DOHH2 (cell line): Measurements from ENCODE around the gene SPTSSA.
"Not testable (repeated sequence)": the region's sequence is repeated elsewhere in the genome, so short reads cannot be mapped to it uniquely, and the experiment has no call there.

Experiments used
- H3F3A ChIP-seq: fragments of 200-600 bp; sonication (generic), shearing (Covaris generic); 2 replicates; pipeline ENCODE4 v1.6.0; 2016; ENCODE audit warnings: antibody characterized with exemption, mild to moderate bottlenecking; ENCODE audit not compliant: control insufficient read depth, insufficient read depth
- H3K27ac ChIP-seq: fragments of 200-600 bp; sonication (generic); 2 replicates; pipeline ENCODE4 v1.5.1; 2014; ENCODE audit warnings: low read depth, mild to moderate bottlenecking, low read length, moderate library complexity
- H3K27me3 ChIP-seq: fragments of 200-600 bp; sonication (generic); 2 replicates; pipeline ENCODE4 v1.6.1; 2014; ENCODE audit warnings: mild to moderate bottlenecking, low read length, mixed read lengths; ENCODE audit not compliant: control insufficient read depth
- H3K36me3 ChIP-seq: fragments of 200-600 bp; sonication (generic); 2 replicates; pipeline ENCODE4 v1.6.1; 2014; ENCODE audit warnings: mild to moderate bottlenecking, low read length, moderate library complexity, mixed read lengths; ENCODE audit not compliant: control insufficient read depth
- H3K4me1 ChIP-seq: fragments of 200-600 bp; sonication (generic); 2 replicates; pipeline ENCODE4 v1.6.1; 2014; ENCODE audit warnings: mild to moderate bottlenecking, low read length, mixed read lengths; ENCODE audit not compliant: control insufficient read depth
- H3K4me2 ChIP-seq: fragments of 200-600 bp; sonication (generic); 2 replicates; pipeline ENCODE4 v1.6.0; 2014; ENCODE audit warnings: mild to moderate bottlenecking, low read length, moderate library complexity
- H3K4me3 ChIP-seq: fragments of 200-600 bp; sonication (generic); 2 replicates; pipeline ENCODE4 v1.5.1; 2014; ENCODE audit warnings: mild to moderate bottlenecking, low read length, mixed read lengths
- H3K79me2 ChIP-seq: fragments of 200-600 bp; sonication (generic); 2 replicates; pipeline ENCODE4 v1.6.1; 2014; ENCODE audit warnings: mild to moderate bottlenecking, low read length, mixed read lengths; ENCODE audit not compliant: control insufficient read depth
- H3K9me2 ChIP-seq: fragments of 200-600 bp; sonication (generic); replicated peaks from 2 replicates; pipeline ENCODE4 v1.6.1; 2014; ENCODE audit warnings: mild to moderate bottlenecking, low read length, mixed read lengths; ENCODE audit not compliant: control insufficient read depth
- H3K9me3 ChIP-seq: fragments of 200-600 bp; sonication (generic); 2 replicates; pipeline ENCODE4 v1.6.1; 2014; ENCODE audit warnings: antibody characterized with exemption, low read length, mixed read lengths; ENCODE audit not compliant: control insufficient read depth, insufficient read depth
- H4K20me1 ChIP-seq: fragments of 200-600 bp; sonication (generic); 2 replicates; pipeline ENCODE4 v1.6.0; 2014; ENCODE audit warnings: low read depth, mild to moderate bottlenecking, antibody characterized with exemption, low read length, moderate library complexity; ENCODE audit not compliant: control insufficient read depth, insufficient read depth
- EZH2phosphoT487 ChIP-seq: fragments of 200-600 bp; sonication (generic); IDR thresholded peaks from 2 replicates; pipeline ENCODE4 v1.6.1; 2017; ENCODE audit warnings: borderline replicate concordance, mild to moderate bottlenecking, antibody characterized with exemption, low read length, moderate library complexity, mixed read lengths
- TF ChIP-seq, protein P1 (sequence below): fragments of 200-600 bp; sonication (generic); IDR thresholded peaks from one replicate; pipeline ENCODE4 v1.5.1; 2014; ENCODE audit warnings: antibody characterized with exemption, mild to moderate bottlenecking, low read depth, low read length; ENCODE audit not compliant: poor library complexity, severe bottlenecking

The SPTSSA gene, protein sequence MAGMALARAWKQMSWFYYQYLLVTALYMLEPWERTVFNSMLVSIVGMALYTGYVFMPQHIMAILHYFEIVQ

GRCh38 chr14:34462132-34462893 is at the start of gene SPTSSA:
Gene SPTSSA (minus strand): TSS chr14:34462240. CDS start chr14:34462207, 33 bp downstream.
- Histone ChIP-seq H3K79me2 (peaks cover 47% of the 10 kb centered on the region), H3K27me3 (no peaks in the 10 kb centered on the region), H3K4me1 (peaks cover 31% of the 10 kb centered on the region), H3F3A (no peaks in the 10 kb centered on the region; the same call in 1 of the 2 replicates), H3K4me3 (peak within 1 kb of the TSS; percentile 76), H3K27ac (no peak within 1 kb of the TSS), H3K9me3 (no peaks in the 10 kb centered on the region), H3K9me2 (no peaks in the 10 kb centered on the region), H3K36me3 (peaks cover 3% of the 10 kb centered on the region), H4K20me1 (peaks cover 9% of the 10 kb centered on the region; the same call in 1 of the 2 replicates), H3K4me2 (peak within 1 kb of the TSS; percentile 82)
- TF ChIP-seq, protein P1, sequence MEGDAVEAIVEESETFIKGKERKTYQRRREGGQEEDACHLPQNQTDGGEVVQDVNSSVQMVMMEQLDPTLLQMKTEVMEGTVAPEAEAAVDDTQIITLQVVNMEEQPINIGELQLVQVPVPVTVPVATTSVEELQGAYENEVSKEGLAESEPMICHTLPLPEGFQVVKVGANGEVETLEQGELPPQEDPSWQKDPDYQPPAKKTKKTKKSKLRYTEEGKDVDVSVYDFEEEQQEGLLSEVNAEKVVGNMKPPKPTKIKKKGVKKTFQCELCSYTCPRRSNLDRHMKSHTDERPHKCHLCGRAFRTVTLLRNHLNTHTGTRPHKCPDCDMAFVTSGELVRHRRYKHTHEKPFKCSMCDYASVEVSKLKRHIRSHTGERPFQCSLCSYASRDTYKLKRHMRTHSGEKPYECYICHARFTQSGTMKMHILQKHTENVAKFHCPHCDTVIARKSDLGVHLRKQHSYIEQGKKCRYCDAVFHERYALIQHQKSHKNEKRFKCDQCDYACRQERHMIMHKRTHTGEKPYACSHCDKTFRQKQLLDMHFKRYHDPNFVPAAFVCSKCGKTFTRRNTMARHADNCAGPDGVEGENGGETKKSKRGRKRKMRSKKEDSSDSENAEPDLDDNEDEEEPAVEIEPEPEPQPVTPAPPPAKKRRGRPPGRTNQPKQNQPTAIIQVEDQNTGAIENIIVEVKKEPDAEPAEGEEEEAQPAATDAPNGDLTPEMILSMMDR, result no peak
- TF ChIP-seq EZH2phosphoT487, result no peak

DNA sequence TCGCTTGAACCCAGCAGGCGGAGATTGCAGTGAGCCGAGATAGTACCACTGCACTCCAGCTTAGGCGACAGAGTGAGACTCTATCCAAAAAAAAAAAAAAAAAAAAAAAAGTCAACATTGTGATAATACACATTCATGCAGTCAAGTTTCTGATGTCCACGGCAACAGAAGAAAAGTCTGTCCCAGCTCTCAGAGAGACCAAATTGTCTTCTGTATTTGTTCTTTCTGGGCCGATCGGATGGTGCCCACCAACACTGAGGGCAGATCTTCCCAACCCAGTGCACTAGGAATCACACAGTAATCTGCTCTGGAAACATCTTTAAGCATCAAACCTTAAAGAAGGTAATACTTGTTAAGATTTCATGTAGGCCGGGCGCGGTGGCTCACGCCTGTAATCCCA is 45.8 kb upstream of the SPTSSA start:
- Histone ChIP-seq H3K4me2 (no peak overlapping the region), H4K20me1 (no peaks in the 10 kb centered on the region), H3K9me2 (no peaks in the 10 kb centered on the region), H3K79me2 (no peaks in the 10 kb centered on the region), H3K27ac (no peak overlapping the region), H3K4me3 (no peak overlapping the region), H3K4me1 (no peaks in the 10 kb centered on the region), H3K9me3 (no peaks in the 10 kb centered on the region), H3F3A (no peaks in the 10 kb centered on the region), H3K27me3 (no peaks in the 10 kb centered on the region), H3K36me3 (no peaks in the 10 kb centered on the region)
- TF ChIP-seq EZH2phosphoT487, result no peak
- TF ChIP-seq, protein P1, result no peak

DNA sequence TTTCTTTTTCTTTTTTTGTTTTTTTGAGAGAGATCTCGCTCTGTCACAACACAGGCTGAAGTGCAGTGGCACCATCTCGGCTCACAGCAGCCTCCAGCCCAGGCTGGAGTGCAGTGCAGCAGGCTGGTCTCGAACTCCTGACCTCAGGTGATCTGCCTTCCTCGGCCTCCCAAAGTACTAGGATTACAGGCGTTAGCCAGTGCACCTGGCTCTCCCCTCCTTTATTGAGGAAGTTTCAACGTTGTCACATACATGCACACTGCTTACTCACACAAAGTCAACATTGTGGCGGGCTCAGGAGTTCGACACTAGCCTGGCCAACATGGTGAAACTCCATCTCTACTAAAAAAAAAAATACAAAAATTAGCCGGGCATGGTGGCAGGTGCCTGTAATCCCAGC is 45.4 kb upstream of the SPTSSA start:
- H3K79me2 ChIP-seq, result no peaks in the 10 kb centered on the region
- H3K27me3 ChIP-seq, result no peaks in the 10 kb centered on the region
- no peaks in the 10 kb centered on the region for H3K9me2 ChIP-seq
- no peaks in the 10 kb centered on the region for H3K4me1 ChIP-seq
- H4K20me1 ChIP-seq, result no peaks in the 10 kb centered on the region
- H3K4me3 ChIP-seq, result no peak overlapping the region
- no peak overlapping the region for H3K4me2 ChIP-seq
- no peaks in the 10 kb centered on the region for H3K9me3 ChIP-seq
- no peaks in the 10 kb centered on the region for H3K36me3 ChIP-seq
- H3F3A ChIP-seq, result no peaks in the 10 kb centered on the region
- TF ChIP-seq, protein P1, result no peak
- TF ChIP-seq EZH2phosphoT487, result no peak
- no peak overlapping the region for H3K27ac ChIP-seq

DNA sequence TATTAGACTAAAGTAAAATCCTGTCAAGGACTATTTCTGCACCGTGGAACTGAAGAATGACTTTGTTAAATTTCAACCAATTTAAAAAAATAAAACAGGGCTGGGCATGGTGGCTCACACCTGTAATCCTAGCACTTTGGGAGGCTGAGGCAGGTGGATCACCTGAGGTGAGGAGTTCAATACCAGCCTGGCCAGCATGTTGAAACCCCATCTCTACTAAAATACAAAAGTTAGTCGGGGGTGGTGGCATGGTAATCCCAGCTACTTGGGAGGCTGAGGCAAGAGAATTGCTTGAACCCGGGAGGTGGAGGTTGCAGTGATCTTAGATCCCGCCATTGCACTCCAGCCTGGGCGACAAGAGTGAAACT is 43.1 kb upstream of the SPTSSA start:
- not testable (repeated sequence) for H3K9me2 ChIP-seq, H3K27ac ChIP-seq, H3F3A ChIP-seq, H3K79me2 ChIP-seq, H3K36me3 ChIP-seq, H3K4me3 ChIP-seq, H3K4me1 ChIP-seq, H4K20me1 ChIP-seq, H3K4me2 ChIP-seq, H3K9me3 ChIP-seq, H3K27me3 ChIP-seq

GRCh38 chr14:34504027-34504426 is 42.0 kb upstream of the SPTSSA start:
- H3K4me3 ChIP-seq, H3K79me2 ChIP-seq, H3K4me2 ChIP-seq, H3F3A ChIP-seq, H3K9me3 ChIP-seq, H3K4me1 ChIP-seq, H3K27me3 ChIP-seq, H3K27ac ChIP-seq, H3K9me2 ChIP-seq, H4K20me1 ChIP-seq, H3K36me3 ChIP-seq: not testable (repeated sequence)
